Endothelial cell of umbilical vein (primary cell): Measurements from ENCODE around the gene ZNF385B. TPM values are rescaled to one million over a fixed set of nuclear protein-coding genes. Genes with fewer than 3 reads are reported as not detected.

ENCODE experiments used
- BruUV-seq: library from RNA; stranded (reverse); fragments of 400-500 nt; replicated peaks from 2 replicates; lab custom pipeline; 2021; lab: Mats Ljungman, UMichigan
- CTCF ChIA-PET: fragments of 300-600, 350-600 bp; sonication (Branson Sonifier 250); formaldehyde crosslinking; loops from one replicate; lab custom pipeline; 2021; ENCODE audit warnings: antibody characterized with exemption, inconsistent platforms; lab: Charles Lee
- POLR2A ChIA-PET: fragments of 300-600, 350-600 bp; sonication (Branson Sonifier 250); formaldehyde crosslinking; loops from one replicate; lab custom pipeline; 2021; ENCODE audit warnings: antibody characterized with exemption, inconsistent platforms; lab: Charles Lee
- DNase-seq: peaks from one replicate; pipeline ENCODE4 v3.0.0-alpha.2; 2011; ENCODE audit warnings: low read depth, low spot score
- FAIRE-seq: peaks from 2 replicates; lab custom pipeline; 2011; peaks lifted over from hg19 to GRCh38; lab: Jason Lieb, UNC
- H2AFZ ChIP-seq: 2 replicates; pipeline ENCODE4 v1.6.0; 2012; ENCODE audit warnings: low read depth, low read length, control low read depth, inconsistent platforms
- H3K27ac ChIP-seq: 2 replicates; pipeline ENCODE4 v1.5.1; 2011; ENCODE audit warnings: low read depth, mild to moderate bottlenecking, control low read depth, low read length, moderate library complexity; ENCODE audit not compliant: insufficient read depth
- H3K27me3 ChIP-seq, 2 experiments: 2 replicates each; pipeline versions ENCODE4 v1.6.0 to v1.6.1; 2011; ENCODE audit warnings: low read length in 2 of 2, mixed read lengths in 1 of 2; ENCODE audit not compliant: control insufficient read depth in 2 of 2, insufficient read depth in 2 of 2
- H3K36me3 ChIP-seq, 2 experiments: 2 replicates in 1 of 2; 3 replicates in 1 of 2; pipeline ENCODE4 v1.5.1; 2011; ENCODE audit warnings: low read length in 2 of 2, mild to moderate bottlenecking in 1 of 2, moderate library complexity in 1 of 2; ENCODE audit not compliant: control insufficient read depth in 2 of 2, insufficient read depth in 2 of 2; ENCODE audit errors: extremely low read depth in 1 of 2
- H3K4me1 ChIP-seq: 3 replicates; pipeline ENCODE4 v1.5.1; 2011; ENCODE audit warnings: mild to moderate bottlenecking, low read length; ENCODE audit not compliant: control insufficient read depth, insufficient read depth; ENCODE audit errors: extremely low read depth
- H3K4me2 ChIP-seq: 2 replicates; pipeline ENCODE4 v1.6.1; 2011; ENCODE audit warnings: low read length, control low read depth, mixed read lengths; ENCODE audit not compliant: insufficient read depth
- H3K4me3 ChIP-seq, 3 experiments: fragments of 200-600 bp in 1 of 3; sonication (generic), shearing (Covaris generic) in 1 of 3; replicated peaks in 1 of 3; 2 replicates each; pipeline ENCODE4 v1.5.1; 2011 to 2016; ENCODE audit warnings: control low read depth in 3 of 3, low read length in 3 of 3, mild to moderate bottlenecking in 2 of 3, inconsistent platforms in 1 of 3, low read depth in 1 of 3, moderate library complexity in 1 of 3; ENCODE audit not compliant: insufficient read depth in 1 of 3
- H3K79me2 ChIP-seq: 2 replicates; pipeline ENCODE4 v1.6.0; 2012; ENCODE audit warnings: low read length, inconsistent platforms; ENCODE audit not compliant: control insufficient read depth, insufficient read depth
- H3K9ac ChIP-seq: replicated peaks from 2 replicates; pipeline ENCODE3; 2011; ENCODE audit warnings: low read length, control low read depth; ENCODE audit not compliant: insufficient read depth; ENCODE audit errors: extremely low read depth
- H3K9me1 ChIP-seq: replicated peaks from 3 replicates; pipeline ENCODE4 v1.6.0; 2011; ENCODE audit warnings: mild to moderate bottlenecking, low read length; ENCODE audit not compliant: control insufficient read depth, insufficient read depth; ENCODE audit errors: extremely low read depth
- H3K9me3 ChIP-seq: replicated peaks from 2 replicates; pipeline ENCODE4 v1.5.1; 2012; ENCODE audit warnings: low read length, inconsistent platforms; ENCODE audit not compliant: control insufficient read depth, insufficient read depth
- H4K20me1 ChIP-seq: replicated peaks from 2 replicates; pipeline ENCODE3; 2011; ENCODE audit warnings: mild to moderate bottlenecking, low read length; ENCODE audit not compliant: control insufficient read depth, insufficient read depth; ENCODE audit errors: extremely low read depth
- CTCF ChIP-seq, 2 donors: IDR thresholded peaks; 1 replicate in 1 of 2; 2 replicates in 1 of 2; pipeline ENCODE4 v1.5.1; 2011; ENCODE audit warnings: low read length in 2 of 2, mild to moderate bottlenecking in 2 of 2, moderate library complexity in 2 of 2, control low read depth in 1 of 2, inconsistent platforms in 1 of 2, low read depth in 1 of 2; ENCODE audit not compliant: insufficient read depth in 1 of 2; ENCODE audit errors: extremely low read depth in 1 of 2
- EZH2 ChIP-seq: IDR thresholded peaks from 2 replicates; pipeline ENCODE4 v1.6.1; 2012; ENCODE audit warnings: borderline replicate concordance, low read depth, mild to moderate bottlenecking, moderate library complexity, low read length, inconsistent platforms; ENCODE audit not compliant: severe bottlenecking
- FOS ChIP-seq: IDR thresholded peaks from 2 replicates; pipeline ENCODE4 v1.6.1; 2011; ENCODE audit warnings: mild to moderate bottlenecking, low read length, moderate library complexity, borderline replicate concordance; ENCODE audit not compliant: insufficient read depth
- GATA2 ChIP-seq: IDR thresholded peaks from 2 replicates; pipeline ENCODE4 v1.7.0; 2011; ENCODE audit warnings: low read depth, mild to moderate bottlenecking, moderate library complexity, mixed read lengths, low read length; ENCODE audit not compliant: insufficient read length, insufficient read depth
- JUN ChIP-seq: IDR thresholded peaks from 2 replicates; pipeline ENCODE4 v1.6.1; 2011; ENCODE audit warnings: borderline replicate concordance, low read depth; ENCODE audit not compliant: insufficient read length, insufficient read depth
- MAX ChIP-seq: IDR thresholded peaks from 2 replicates; pipeline ENCODE4 v1.6.1; 2011; ENCODE audit not compliant: insufficient read depth, insufficient read length
- MYC ChIP-seq: IDR thresholded peaks from one replicate; pipeline ENCODE4 v1.6.1; 2011; ENCODE audit warnings: mild to moderate bottlenecking, low read depth, low read length
- POLR2A ChIP-seq: IDR thresholded peaks from 2 replicates; pipeline ENCODE4 v1.6.1; 2012; ENCODE audit warnings: low read depth, mild to moderate bottlenecking, control low read depth, low read length
- POLR2AphosphoS5 ChIP-seq: IDR thresholded peaks from 2 replicates; pipeline ENCODE4 v1.6.1; 2012; ENCODE audit warnings: low read depth, mild to moderate bottlenecking, control low read depth, low read length, moderate library complexity; ENCODE audit not compliant: insufficient read depth
- dilution Hi-C: fragments of 300-500 bp; cut with MboI; formaldehyde crosslinking; loops from one replicate; pipeline ENCODE4 v1.15.0; 2019; ENCODE audit warnings: low sequenced_read_pairs; ENCODE audit not compliant: extremely low pct_ligation_motif_present
- intact Hi-C: fragments of 100-400 bp; cut with micrococcal nuclease; formaldehyde crosslinking; loops from one replicate; pipeline ENCODE4 v1.10.0; 2022
- polyA plus RNA-seq, 4 experiments: library from polyadenylated mRNA; depleted of rRNA in 3 of 4; stranded (reverse) in 3 of 4; unstranded in 1 of 4; fragments of >200 nt; gene quantifications; 2 replicates each; pipeline versions ENCODE4 v1.2.1 to v1.2.3, GENCODE V29; 2011 to 2012; ENCODE audit warnings: missing spikeins in 1 of 4
- total RNA-seq: library from RNA; stranded (reverse); gene quantifications from 2 replicates; pipeline ENCODE4 v1.2.3, GENCODE V29; 2021

The ZNF385B gene
- total and polyA plus RNA-seq, 2 donors (not counting 3 experiments of a cell fraction or from before 2014, with no cell fraction given) = not detected

GRCh38 chr2:179677746-179678505 lies 183.5 kb downstream of the ZNF385B start:
- CTCF ChIA-PET = no interaction called here
- dilution Hi-C loops = no loop called here

More at GRCh38 chr2:179677746-179678505, 183.5 kb downstream of the ZNF385B start:
- Histone ChIP-seq H3K36me3 (no peaks in the 10 kb centered on the region), H3K27ac (no peak overlapping the region), H3K79me2 (no peaks in the 10 kb centered on the region), H3K9me3 (no peaks in the 10 kb centered on the region), H4K20me1 (no peaks in the 10 kb centered on the region), H3K9ac (no peak overlapping the region), H2AFZ (no peak overlapping the region), H3K9me1 (no peaks in the 10 kb centered on the region), H3K27me3 (no peaks in the 10 kb centered on the region), H3K4me3 (no peak overlapping the region), H3K4me2 (no peak overlapping the region), H3K4me1 (no peaks in the 10 kb centered on the region)
- intact Hi-C loops = no loop called here
- TF ChIP-seq POLR2A (no peak), GATA2 (no peak), EZH2 (no peak), CTCF (IDR thresholded peaks at IDR 0.05; ENCODE audit: extremely low read depth in 1 of 2, insufficient read depth in 1 of 2, low read depth in 1 of 2, low read length in 2 of 2) (no peak), FOS (no peak), MYC (no peak), POLR2AphosphoS5 (no peak), JUN (no peak), MAX (no peak)
- POLR2A ChIA-PET = no interaction called here
- DNase-seq (no peak), FAIRE-seq (no peak)
- BruUV-seq = no TSS peak
